GM19025 (cell line): ENCODE data around the gene MYH9.
A peak's percentile ranks its signal among the peaks of the same experiment; 100 is the strongest.

ENCODE experiments used
- ATAC-seq: cut with Tn5 transposase; IDR thresholded peaks from one replicate; pipeline ENCODE4 v1.9.1; 2021; ENCODE audit warnings: mild to moderate bottlenecking, low read depth, moderate library complexity; ENCODE audit not compliant: unreplicated experiment

Gene MYH9

DNA sequence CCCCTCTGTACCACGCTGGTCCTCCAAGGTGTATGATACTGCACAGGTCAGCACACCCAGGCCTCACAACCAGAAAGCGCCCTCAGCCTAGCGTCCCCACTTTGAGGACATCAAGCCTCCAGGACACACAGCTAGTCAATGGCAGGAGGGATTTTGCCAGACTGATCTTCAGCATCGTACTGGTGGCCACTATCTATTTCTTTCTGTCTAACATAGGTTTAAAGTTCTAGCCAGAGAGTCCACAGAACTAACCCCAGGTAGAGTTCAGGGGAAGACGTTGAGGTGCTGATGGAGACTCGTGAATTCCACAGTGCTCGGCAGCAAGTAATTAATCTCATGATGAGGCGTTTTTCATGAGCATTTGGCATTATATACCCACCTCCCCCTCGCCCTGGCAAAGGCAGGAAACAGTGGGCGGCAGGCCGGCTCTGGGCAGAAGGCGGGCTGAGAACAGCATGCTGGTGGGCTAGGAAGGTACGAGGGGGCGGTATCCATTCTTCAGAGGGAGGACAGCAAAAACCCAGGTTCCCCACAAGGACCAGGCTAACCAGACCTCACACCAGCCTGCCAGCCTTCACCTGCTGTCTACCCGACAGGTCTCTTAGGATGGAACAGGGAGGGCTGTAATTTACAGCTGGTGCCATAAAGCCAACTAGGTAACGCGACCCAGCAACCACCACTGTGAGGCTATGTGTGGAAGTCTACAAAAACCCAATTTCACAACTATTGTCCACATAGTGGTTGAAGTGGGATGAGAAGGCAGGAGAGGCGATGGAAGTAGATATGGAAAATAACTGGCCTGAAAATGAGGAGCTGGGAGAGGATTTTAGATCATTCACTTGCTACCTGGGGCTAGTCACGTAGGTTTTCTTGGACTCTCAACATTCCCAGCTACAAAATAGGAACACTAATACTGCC, 18.5 kb downstream of the MYH9 start:
- ATAC-seq, result no peak

DNA sequence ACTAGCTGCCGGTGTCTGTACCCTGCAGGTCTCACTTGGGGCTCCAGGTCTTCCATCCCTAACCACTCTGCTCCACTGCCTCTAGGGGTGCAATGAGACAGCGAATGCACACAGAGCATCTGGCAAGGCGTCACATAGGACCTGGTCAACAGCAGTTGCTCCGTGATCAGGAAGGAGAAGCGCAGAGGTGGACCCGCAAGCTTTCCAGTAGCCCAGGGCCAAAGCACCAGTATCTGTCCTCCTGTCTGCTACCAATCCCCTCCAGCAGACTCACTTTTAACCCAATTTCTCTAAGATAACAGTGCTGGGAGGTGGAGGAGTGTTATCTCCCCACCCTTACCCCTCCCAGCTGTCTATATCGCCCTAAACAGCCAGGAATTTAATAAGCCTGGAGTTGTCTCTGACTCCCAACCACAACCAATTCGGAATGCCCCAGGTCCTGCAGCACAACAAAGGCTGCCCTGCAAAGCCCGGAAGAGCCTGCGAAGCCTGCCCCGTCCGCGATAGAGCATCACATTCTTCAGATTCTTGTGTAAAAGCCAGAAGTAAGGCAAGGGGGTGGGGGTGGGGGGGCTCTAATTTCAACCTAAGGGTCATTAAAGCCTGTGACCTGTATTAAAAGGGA, 19.3 kb downstream of the MYH9 start:
- ATAC-seq, result no peak

DNA sequence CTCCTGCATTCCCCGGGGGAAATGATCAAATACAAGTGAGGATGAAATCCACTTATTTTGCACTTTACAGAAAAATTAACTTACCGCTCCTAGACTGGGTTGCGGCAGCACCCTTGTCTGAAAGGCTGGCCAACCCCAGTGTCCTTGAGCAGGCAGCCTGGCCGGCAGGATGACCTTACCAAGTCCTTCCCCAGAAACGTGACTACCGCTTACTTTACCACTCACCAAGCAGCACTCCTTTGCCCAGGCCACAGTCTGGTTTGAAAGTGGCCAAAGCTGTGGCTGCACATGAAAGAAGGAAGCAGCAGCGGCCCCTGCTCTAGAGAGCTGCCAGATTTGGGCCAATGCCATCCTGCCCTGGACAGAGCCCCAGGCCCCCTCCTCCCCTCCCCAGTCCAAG, 20.3 kb downstream of the MYH9 start:
- no peak for ATAC-seq

DNA sequence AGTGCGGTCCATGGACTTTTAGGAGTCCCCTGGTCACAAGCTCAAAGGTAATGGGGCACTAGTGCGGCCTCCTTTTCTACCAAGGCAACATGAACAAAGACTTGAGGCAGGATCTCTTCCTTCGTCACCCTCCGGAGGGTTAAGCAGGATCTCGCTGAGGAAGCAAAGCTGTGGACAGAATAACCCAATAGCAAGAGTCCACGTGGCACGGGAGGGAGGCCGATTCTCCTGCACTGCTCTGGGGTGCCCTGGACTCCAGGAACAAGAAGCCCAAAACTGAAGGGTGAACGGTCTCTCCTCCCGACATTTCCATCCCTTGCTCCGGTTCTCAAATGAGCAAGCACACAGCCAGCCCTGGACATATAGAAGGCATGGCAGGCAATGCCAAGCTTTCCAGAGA, 20.7 kb downstream of the MYH9 start:
- no peak for ATAC-seq

DNA sequence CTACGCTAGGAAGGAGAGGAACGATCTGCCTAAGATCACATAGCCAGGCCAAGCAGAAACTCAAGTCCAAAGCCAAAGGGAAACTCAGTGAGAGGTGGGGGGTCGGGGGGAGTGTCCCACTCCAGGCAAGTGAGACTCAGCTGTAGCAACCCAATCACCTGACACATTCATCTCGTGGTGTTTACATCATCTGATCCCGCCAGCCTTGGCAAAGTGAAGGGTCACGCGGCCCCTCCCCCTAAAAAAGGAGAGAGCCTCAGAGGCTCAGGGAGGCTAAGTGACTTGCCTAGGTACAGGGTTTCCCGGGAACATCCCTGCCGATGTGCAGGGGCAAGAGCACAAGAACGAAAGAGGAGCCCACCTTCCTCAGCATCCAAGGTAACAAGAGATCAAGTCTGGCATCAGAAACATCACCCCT, 21.5 kb downstream of the MYH9 start:
- ATAC-seq, result no peak

DNA sequence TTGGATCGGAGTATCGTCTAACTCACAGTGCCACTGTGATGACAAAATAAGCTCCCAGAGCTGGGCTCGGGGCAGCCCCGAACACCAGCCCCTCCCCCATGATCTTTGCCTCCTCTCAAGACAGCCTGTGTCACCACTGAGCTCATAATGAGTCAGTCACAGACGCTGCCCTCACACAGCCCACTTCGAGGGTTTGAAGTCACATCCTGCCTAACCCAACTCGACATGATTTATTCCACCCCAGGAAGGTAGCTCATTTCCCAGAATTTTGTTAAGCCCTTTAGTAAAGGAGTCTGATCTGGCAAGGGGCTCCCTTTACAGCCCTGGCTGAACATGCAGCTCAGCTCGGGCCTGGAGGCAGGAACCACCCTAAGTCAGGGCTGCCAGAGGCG, 22.8 kb downstream of the MYH9 start:
- peak; percentile 50 for ATAC-seq

DNA sequence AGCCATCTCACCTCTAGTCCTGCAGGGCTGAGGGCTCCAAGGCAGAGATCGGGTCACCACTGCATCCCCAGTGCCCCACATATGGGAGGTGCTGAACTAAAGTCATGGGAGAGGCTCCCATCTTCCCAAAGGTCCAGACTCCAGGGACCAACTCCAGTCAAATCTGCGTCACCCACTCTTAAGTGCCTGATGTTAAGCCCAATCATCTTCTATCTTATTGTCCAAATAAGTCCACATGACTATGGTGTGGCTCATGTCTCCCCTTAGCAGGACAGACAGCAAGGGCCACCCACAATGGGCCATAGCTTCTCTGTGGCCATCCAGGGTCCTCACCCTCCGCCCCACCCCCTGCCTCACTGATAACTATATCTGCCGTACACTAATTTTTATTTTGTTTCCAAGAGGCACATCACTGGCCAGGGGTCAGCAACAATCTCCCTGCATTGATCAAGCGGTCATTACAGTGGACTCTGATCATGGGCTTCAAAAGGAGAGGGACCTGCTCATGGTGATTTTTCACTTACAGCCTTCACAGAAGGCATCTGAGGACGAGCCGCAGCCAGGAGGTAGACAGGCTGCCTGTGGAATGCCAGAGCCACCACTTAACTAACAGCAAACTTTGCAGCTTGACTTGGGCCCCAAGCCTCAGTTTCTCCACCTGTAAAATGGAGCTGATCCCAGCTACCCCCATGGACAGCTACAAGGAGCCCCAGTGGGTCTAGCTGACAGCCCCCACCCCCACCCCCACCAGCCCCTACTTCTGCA, 23.3 kb downstream of the MYH9 start:
- no peak for ATAC-seq

DNA sequence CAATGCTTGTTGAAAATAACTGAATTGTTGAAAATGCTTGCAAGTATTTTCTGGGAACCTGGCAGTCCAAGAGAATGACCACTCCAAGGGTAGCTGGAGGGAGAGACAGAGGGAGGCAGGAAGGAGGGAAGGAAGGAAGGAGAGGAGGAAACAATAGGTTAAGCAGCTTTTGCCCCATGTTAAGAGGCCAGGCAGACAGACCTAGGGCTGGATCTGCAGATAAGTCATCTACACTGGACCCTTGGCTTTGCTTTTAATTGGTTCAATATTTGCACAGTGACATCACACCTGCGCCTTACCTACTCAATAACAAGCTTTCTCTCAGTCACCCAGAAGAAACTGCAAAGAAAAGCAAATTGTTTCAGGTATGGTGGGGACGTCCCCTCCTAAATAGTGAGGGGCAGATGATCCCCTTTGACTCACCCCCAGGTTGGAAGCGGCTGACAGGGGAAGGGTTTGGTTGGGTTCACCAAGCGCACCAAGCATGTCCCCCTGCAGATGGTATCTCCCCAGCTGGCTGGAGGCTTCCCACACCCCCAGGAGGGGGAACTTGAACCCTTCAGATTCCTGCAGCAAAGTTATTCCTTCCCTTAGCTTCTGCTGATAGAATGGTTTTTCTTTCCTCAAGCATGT, 24.3 kb downstream of the MYH9 start:
- ATAC-seq, result no peak

DNA sequence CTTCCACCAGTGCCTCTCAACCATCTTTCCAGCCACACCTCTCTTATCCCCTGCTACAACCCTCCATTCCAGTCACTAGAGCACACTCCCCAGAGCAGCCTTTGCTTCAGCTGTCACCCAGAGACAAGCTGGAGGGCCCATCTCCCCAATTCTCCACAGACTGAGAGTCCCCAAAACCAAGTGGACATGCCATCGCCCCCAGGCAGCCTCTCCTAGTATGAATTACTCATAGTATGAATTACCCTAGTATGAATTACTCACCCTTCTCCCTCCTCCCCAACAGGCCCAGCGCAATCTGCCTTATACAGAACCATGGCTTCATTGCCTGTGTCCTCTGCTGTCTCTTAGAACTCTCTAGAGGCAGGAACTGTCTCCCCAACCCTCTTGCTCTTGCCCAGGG, 24.8 kb downstream of the MYH9 start:
- ATAC-seq, result no peak

DNA sequence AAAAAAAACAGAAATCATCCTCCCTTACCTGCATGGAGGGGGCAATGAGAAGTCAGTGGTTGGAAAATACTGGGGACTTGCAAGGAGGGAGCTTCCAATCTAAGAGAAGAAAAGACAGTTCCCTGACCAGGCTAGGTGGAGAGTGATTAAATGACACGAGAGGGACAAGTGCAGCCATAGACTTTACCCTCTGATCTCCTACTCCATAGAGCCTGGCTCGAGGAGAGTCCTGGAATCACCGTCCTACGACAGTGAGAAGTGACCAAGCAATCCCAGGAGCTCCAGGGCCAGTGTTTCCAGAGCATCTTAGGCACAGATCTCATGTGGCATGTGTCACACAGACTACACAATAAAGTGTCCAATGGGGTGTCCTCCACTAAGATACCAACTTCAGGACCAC, 25.7 kb downstream of the MYH9 start:
- ATAC-seq, result no peak

DNA sequence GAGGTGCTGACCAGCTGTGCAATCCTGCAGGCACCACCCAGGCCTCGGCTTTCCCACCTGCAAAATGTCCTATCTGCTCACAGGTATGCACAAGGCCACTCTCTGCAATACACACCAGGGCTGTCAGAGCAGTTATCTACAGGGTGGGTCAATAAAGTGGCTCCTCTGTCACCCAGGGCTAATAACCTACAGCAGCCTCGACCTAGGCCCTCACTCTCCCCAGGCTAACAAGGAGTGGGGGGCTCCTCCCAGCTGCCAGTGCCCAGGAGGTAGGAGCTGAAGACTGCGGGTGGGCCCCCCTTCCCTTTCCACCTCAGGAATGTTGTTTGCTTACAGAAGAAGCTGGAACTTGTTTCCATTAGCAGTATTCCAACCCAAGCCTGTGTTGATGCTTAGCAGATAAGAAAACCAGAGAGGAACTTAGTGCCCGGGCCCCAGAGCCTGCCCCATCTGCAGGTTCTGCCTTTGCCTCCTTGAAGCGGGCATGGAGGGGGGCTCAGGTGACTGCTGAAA, 26.8 kb downstream of the MYH9 start:
- no peak for ATAC-seq

DNA sequence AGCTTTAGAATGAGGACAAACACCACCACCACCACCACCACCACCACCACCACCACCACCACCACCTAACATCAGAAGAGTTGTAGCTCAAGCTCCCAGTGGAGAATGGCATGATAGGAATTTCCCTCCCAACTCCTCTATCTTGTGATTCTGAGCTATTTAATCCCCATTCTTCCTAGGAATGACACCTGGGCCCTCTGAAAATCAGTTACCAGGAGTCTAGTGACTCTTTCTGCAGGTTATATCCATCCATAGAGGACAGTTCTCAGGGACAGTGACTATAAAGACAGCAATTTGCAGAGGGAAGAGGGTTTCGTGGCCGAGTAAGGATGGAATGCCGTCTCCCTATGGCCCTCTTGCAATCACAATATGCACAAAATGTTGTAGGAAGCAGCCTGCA, 27.8 kb downstream of the MYH9 start:
- ATAC-seq, result no peak

DNA sequence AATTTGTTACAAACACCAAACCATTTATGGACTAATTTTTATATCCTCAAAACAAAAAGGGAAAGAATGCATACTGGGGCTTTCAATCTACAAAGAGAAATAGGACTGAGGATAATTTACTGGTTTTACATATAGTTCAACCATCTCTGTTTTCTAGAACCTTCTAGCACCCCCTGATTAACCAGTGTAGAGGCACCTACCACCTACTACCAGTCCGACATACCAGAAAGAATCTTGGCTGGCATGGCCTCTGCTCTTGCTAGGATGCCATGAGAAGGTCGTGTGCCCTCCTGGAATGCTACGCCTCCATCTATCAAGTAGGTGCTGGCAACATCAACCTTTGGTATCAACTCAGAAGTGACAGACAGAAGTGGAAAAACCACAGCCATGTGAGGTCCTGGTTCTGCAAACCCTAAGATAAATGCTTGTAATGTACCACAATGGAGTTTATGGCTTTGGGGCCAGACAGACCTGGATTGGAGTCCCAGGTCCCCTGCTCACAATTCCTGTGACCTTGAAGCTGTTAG, 28.2 kb downstream of the MYH9 start:
- no peak for ATAC-seq

DNA sequence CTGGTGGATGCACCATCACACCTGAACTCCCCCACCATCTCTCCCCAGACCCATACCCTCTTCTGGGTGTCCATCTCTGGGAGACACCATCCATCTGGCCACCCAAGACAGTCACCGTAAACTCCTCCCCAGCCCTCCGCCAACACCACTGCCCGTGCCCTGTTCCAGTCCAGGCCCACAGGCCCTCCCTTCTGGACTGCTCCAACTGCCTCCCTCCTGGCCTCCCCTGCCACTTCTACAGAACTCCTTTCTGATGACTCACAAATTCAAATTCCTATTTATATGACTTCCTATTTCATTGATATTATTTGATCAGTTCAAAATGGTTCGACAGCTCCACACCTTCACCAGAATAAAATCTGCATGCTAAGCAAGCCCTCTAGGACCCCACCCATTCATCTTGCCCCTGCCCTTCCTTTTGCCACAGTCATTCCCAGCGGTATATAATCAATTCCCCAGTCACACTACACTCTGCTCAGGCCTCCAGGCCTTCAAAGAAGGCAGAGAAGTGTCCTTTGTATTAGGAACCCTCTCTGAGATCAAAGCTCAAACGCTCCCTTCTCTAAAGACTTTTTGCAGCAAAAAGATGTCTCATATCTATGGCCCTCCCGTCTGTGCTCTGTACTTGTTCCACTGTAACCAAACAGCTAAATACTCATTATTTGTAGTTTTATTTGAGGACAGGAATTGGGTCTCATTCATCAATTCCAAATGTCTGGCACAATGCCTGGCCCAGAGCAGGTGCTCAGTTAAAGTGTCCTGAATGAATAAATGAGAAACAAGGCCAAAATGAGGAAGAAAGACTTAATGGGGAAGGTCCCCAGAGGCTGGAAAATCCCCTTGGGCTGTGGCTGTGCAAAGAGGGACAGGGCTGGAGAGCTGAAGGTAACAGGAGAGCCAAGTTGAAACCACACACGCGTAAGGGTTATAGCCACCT, 29.0 kb downstream of the MYH9 start:
- no peak for ATAC-seq

DNA sequence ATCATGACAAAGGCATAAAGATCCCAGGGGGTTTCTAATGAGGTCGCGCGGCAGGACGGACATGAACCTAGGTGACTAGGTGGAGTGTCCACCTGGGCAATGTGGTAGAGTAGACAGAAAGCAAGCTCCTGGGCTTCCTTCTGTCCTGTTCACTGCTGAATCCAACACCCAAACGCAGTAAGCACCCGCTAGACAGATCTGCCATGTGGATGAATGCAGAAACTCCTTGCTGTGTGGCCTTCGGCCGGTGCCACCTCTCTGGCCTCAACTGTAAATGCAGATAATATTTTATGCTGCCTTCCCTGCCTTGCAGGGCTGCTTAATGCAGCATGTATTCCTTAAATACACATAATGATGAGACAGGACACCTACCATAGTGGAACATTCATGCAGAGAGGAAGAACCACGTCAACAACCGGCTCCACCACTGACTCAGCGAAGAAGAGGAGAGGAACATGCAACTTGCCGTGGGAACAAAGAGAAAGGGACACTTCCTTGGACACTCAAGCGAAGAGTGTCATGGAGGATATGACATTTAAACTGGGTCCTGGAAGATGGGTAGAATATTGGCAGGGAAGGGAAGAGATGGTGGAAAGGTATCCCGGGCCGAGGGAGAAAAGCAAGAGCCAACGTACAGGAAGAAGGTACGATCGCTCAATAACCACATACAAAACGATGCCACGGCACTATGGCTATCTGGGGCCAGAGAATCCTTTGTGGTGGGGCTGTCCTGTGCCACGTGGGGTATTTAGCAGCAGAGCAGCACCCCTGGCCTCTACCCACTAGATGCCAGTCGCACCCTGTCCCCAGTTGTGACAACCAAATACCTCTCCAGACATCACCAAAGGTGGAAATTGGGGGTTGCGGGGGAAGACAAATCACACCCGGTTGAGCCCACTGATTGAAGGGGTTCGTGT, 30.8 kb downstream of the MYH9 start:
- no peak for ATAC-seq

DNA sequence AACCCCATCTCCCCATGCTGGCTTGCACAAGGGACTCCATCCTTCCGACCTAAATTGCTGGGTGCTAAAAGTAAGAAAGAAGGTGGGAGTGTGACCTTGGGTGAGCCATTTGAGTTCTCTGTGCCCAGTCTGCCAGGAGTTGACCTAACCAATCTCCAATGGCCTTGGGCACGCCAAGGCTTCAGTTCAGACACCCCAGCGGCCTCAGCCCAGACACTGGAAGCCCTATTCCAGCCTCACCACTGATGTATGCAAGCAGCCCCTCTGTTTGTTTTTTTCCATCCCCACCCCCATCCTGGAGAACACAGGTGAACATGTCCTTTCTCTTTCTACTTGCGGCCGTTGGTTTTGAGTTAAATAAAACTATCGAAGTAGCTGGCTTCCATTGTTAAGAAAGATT, 31.9 kb downstream of the MYH9 start:
- ATAC-seq, result no peak

DNA sequence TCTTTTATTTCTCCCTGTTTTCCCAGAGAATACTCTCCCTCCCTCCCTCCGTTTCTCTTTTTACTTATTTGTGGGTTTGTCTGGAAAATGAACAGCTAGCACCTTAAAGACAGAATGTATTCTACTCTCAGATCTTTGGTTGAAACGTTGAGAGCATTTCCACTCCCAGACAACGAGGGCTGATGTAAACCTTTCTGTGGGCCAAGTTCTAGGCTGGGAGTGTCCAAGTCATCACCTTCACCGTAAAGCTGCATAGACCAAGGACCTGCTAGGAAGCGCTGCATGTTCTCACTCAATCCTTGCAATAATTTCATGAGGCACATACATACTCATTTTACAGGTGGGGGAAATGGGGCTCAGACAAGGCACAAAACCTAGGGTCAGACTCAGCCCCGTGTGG, 32.4 kb downstream of the MYH9 start:
- ATAC-seq, result no peak

DNA sequence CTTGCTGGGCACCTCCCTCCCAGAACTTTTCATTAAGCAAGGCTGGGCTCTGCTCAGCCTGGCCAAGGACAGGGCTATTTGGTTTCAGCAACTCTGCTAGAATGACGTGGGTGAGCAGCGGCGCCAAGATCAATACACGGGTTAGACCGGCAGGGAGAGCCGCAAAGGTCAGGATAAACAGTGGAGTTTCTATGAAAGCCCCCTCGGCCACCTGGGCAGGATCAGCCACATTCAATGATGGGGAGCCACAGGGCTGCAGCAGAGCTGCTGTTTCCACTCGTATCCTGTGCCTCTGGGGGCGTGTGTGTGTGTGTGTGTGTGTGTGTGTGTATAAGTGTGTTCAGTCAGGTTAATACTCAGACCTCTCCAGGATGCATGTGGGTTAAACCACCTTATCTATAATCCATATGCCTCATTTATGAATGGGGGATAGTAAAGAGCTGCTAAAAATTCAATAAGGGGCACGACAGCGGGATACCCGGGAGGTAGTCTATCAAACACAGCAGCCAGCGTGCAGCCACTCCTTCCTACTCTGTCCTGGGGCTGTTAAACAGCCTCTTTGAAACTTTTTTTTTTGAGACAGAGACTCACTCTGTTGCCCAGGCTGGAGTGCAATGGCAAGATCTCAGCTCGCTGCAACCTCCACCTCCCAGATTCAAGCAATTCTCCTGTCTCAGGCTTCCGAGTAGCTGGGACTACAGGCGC, 34.8 kb downstream of the MYH9 start:
- no peak for ATAC-seq
